NCI-H524 treated with DMSO at 0.1 percent for 48 hours (cell line): ENCODE results near the gene EXOC6B.

ENCODE experiments used
- DNase-seq: peaks from one replicate; lab custom pipeline; 2025; lab: John Stamatoyannopoulos, UW

Gene EXOC6B

GRCh38 chr2:72734432-72734831 lies 91.4 kb downstream of the EXOC6B start:
- no peak for DNase-seq

- no peak for DNase-seq
Observed at GRCh38 chr2:72731116-72731515, 94.7 kb downstream of the EXOC6B start.

GRCh38 chr2:72727356-72727755 lies 98.5 kb downstream of the EXOC6B start:
- DNase-seq = no peak

GRCh38 chr2:72723769-72724370 lies 102.0 kb downstream of the EXOC6B start:
- no peak for DNase-seq

GRCh38 chr2:72722492-72723070 lies 103.3 kb downstream of the EXOC6B start:
- DNase-seq = no peak

GRCh38 chr2:72719416-72719815 lies 106.4 kb downstream of the EXOC6B start:
- no peak for DNase-seq

- DNase-seq = no peak
Observed at GRCh38 chr2:72718876-72719275, 107.0 kb downstream of the EXOC6B start.

- no peak for DNase-seq
Observed at GRCh38 chr2:72716601-72717000, 109.2 kb downstream of the EXOC6B start.

GRCh38 chr2:72713857-72714256 lies 112.0 kb downstream of the EXOC6B start:
- no peak for DNase-seq

- no peak for DNase-seq
Observed at GRCh38 chr2:72712977-72713376, 112.9 kb downstream of the EXOC6B start.

- DNase-seq = no peak
Observed at GRCh38 chr2:72712304-72712703, 113.5 kb downstream of the EXOC6B start.

- no peak for DNase-seq
Observed at GRCh38 chr2:72710418-72711152, 115.2 kb downstream of the EXOC6B start.

GRCh38 chr2:72708236-72708635 lies 117.6 kb downstream of the EXOC6B start:
- no peak for DNase-seq

- no peak for DNase-seq
Observed at GRCh38 chr2:72698300-72698699, 127.5 kb downstream of the EXOC6B start.

- no peak for DNase-seq
Observed at GRCh38 chr2:72696559-72696958, 129.3 kb downstream of the EXOC6B start.

GRCh38 chr2:72695676-72696075 lies 130.2 kb downstream of the EXOC6B start:
- DNase-seq = no peak

- no peak for DNase-seq
Observed at GRCh38 chr2:72694715-72695496, 130.9 kb downstream of the EXOC6B start.

GRCh38 chr2:72689579-72690195 lies 136.1 kb downstream of the EXOC6B start:
- DNase-seq = no peak

- no peak for DNase-seq
Observed at GRCh38 chr2:72685638-72686213, 140.1 kb downstream of the EXOC6B start.

- DNase-seq = no peak
Observed at GRCh38 chr2:72682061-72682460, 143.8 kb downstream of the EXOC6B start.

GRCh38 chr2:72681016-72681995 lies 144.5 kb downstream of the EXOC6B start:
- DNase-seq = no peak
